GM18526 (cell line): ENCODE data around the gene SERTAD2.

Experiments used
- POLR2A ChIP-seq: IDR thresholded peaks from 3 replicates; pipeline ENCODE4 v1.6.1; 2011; ENCODE audit not compliant: insufficient read length; ENCODE audit errors: extremely low read depth

SERTAD2 gene

GRCh38 chr2:64653109-64654062 lies at the start of gene SERTAD2:
Gene SERTAD2, minus strand, starts transcription at chr2:64653913. Its CDS starts 17,042 bp downstream, at chr2:64636871.
- TF ChIP-seq POLR2A = peak; percentile 93

- no peak for TF ChIP-seq POLR2A
Observed at GRCh38 chr2:64700133-64700809, 46.6 kb upstream of the SERTAD2 start.

GRCh38 chr2:64699712-64700111 lies 46.0 kb upstream of the SERTAD2 start:
- no peak for TF ChIP-seq POLR2A

GRCh38 chr2:64698668-64699444 lies 45.1 kb upstream of the SERTAD2 start:
- TF ChIP-seq POLR2A = no peak

GRCh38 chr2:64698177-64698643 lies 44.5 kb upstream of the SERTAD2 start:
- TF ChIP-seq POLR2A = no peak

- no peak for TF ChIP-seq POLR2A
Observed at GRCh38 chr2:64697297-64698176, 43.8 kb upstream of the SERTAD2 start.

GRCh38 chr2:64696636-64697035 lies 42.9 kb upstream of the SERTAD2 start:
- no peak for TF ChIP-seq POLR2A

GRCh38 chr2:64695721-64696261 lies 42.1 kb upstream of the SERTAD2 start:
- no peak for TF ChIP-seq POLR2A

GRCh38 chr2:64692401-64692800 lies 38.7 kb upstream of the SERTAD2 start:
- no peak for TF ChIP-seq POLR2A

GRCh38 chr2:64688909-64689308 lies 35.2 kb upstream of the SERTAD2 start:
- TF ChIP-seq POLR2A = no peak

- TF ChIP-seq POLR2A = no peak
Observed at GRCh38 chr2:64686283-64686956, 32.7 kb upstream of the SERTAD2 start.

GRCh38 chr2:64685430-64685829 lies 31.7 kb upstream of the SERTAD2 start:
- TF ChIP-seq POLR2A = no peak

- no peak for TF ChIP-seq POLR2A
Observed at GRCh38 chr2:64683771-64684510, 30.2 kb upstream of the SERTAD2 start.
